ENCODE measurements around the gene GNPAT. TPM values are rescaled to one million over a fixed set of nuclear protein-coding genes. Genes with fewer than 3 reads are reported as not detected.

GNPAT gene
- total and polyA plus RNA-seq, 2 of the 4 experiments (the other 2 are of a cell fraction), result 17.2 to 36.0 TPM

DNA sequence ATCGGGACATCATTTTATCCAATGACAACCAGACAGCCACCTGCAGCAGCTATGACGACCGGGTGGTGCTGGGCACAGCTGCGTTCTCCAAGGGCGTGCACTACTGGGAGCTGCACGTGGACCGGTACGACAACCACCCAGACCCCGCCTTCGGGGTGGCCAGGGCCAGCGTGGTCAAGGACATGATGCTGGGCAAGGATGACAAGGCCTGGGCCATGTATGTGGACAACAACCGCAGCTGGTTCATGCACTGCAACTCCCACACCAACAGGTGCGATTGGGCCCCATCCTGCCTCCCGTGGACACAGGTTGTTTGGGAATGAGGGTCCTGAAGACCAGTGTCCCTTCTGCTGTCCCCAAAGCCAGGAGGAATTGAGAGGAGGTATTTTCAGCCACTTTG lies 32.0 kb upstream of the GNPAT start:
- DNase-seq (no peak), ATAC-seq (ENCODE audit: low read depth) (no peak)
- Histone ChIP-seq H2AFZ (replicated peaks; ENCODE audit: low read length, poor library complexity) (no peak overlapping the region), H3K79me1 (ENCODE audit: low read depth in 1 of 2, low read length in 2 of 2) (no peaks in the 10 kb centered on the region), H3K27ac (ENCODE audit: insufficient read depth, low read length) (no peak overlapping the region), H3K4me1 (ENCODE audit: control insufficient read depth, insufficient read depth, low read length) (no peaks in the 10 kb centered on the region), H3K36me3 (ENCODE audit: control insufficient read depth, insufficient read depth, low read length) (no peaks in the 10 kb centered on the region), H2BK20ac (ENCODE audit: low read depth, low read length) (no peak overlapping the region), H3K27me3 (ENCODE audit: control insufficient read depth, insufficient read depth, low read length) (peaks cover 17% of the 10 kb centered on the region), H3K18ac (ENCODE audit: low read depth, low read length) (no peak overlapping the region), H4K8ac (ENCODE audit: low read depth in 2 of 2, low read length in 2 of 2) (no peak overlapping the region), H3K4me3 (ENCODE audit: insufficient read depth, low read depth, low read length) (no peak overlapping the region), H3K23ac (ENCODE audit: low read depth, low read length) (no peak overlapping the region), H3K9ac (ENCODE audit: low read depth, low read length) (no peak overlapping the region), H3K56ac (ENCODE audit: extremely low read depth, insufficient read depth, low read length) (no peak overlapping the region), H3K4ac (ENCODE audit: low read depth, low read length) (no peak overlapping the region), H3K9me3 (ENCODE audit: control insufficient read depth, insufficient read depth, low read length) (no peaks in the 10 kb centered on the region), H2AK9ac (replicated peaks; ENCODE audit: low read depth, low read length, poor library complexity) (peak overlapping the region; percentile 26), H2AK5ac (ENCODE audit: low read depth, low read length) (no peak overlapping the region), H3K4me2 (ENCODE audit: low read depth, low read length) (no peak overlapping the region), H3K9me1 (ENCODE audit: insufficient read depth, low read length) (no peaks in the 10 kb centered on the region), H4K20me1 (ENCODE audit: insufficient read depth, low read length) (no peaks in the 10 kb centered on the region), H3K14ac (replicated peaks; ENCODE audit: low read depth, low read length) (no peak overlapping the region), H4K5ac (ENCODE audit: low read depth, low read length) (no peak overlapping the region), H2BK5ac (ENCODE audit: low read depth, low read length, poor library complexity, severe bottlenecking) (no peak overlapping the region), H2BK120ac (ENCODE audit: low read depth, low read length) (no peak overlapping the region), H4K91ac (ENCODE audit: insufficient read depth, low read depth, low read length) (no peak overlapping the region), H2BK15ac (ENCODE audit: low read depth, low read length) (no peak overlapping the region)
- TF ChIP-seq, protein P1, sequence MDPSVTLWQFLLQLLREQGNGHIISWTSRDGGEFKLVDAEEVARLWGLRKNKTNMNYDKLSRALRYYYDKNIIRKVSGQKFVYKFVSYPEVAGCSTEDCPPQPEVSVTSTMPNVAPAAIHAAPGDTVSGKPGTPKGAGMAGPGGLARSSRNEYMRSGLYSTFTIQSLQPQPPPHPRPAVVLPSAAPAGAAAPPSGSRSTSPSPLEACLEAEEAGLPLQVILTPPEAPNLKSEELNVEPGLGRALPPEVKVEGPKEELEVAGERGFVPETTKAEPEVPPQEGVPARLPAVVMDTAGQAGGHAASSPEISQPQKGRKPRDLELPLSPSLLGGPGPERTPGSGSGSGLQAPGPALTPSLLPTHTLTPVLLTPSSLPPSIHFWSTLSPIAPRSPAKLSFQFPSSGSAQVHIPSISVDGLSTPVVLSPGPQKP (IDR thresholded peaks at IDR 0.05; ENCODE audit: borderline replicate concordance, low read depth, low read length), result no peak
- TF ChIP-seq MXI1 (IDR thresholded peaks at IDR 0.05; ENCODE audit: borderline replicate concordance, low read depth, low read length) (no peak), FOS (IDR thresholded peaks at IDR 0.05; ENCODE audit: low read depth, low read length) (no peak), RFX5 (IDR thresholded peaks at IDR 0.05; ENCODE audit: low read depth, low read length) (no peak), CHD1 (IDR thresholded peaks at IDR 0.05; ENCODE audit: low read depth, low read length) (no peak), RCOR1 (IDR thresholded peaks at IDR 0.05; ENCODE audit: insufficient replicate concordance, low read length) (no peak), BHLHE40 (IDR thresholded peaks at IDR 0.05; ENCODE audit: low read depth, low read length) (no peak), SMC3 (IDR thresholded peaks at IDR 0.05; ENCODE audit: low read depth, low read length) (no peak), NFE2L2 (IDR thresholded peaks at IDR 0.05; ENCODE audit: low read depth, low read length) (no peak), MAFK (IDR thresholded peaks at IDR 0.05; ENCODE audit: low read depth, low read length) (no peak), CEBPB (IDR thresholded peaks at IDR 0.05; ENCODE audit: low read depth, low read length) (no peak), RAD21 (IDR thresholded peaks at IDR 0.05; ENCODE audit: low read length) (no peak), POLR2A (IDR thresholded peaks at IDR 0.05; ENCODE audit: low read depth, low read length) (no peak), MAZ (IDR thresholded peaks at IDR 0.05; ENCODE audit: borderline replicate concordance, low read depth, low read length) (no peak)
- TF ChIP-seq, protein P2, sequence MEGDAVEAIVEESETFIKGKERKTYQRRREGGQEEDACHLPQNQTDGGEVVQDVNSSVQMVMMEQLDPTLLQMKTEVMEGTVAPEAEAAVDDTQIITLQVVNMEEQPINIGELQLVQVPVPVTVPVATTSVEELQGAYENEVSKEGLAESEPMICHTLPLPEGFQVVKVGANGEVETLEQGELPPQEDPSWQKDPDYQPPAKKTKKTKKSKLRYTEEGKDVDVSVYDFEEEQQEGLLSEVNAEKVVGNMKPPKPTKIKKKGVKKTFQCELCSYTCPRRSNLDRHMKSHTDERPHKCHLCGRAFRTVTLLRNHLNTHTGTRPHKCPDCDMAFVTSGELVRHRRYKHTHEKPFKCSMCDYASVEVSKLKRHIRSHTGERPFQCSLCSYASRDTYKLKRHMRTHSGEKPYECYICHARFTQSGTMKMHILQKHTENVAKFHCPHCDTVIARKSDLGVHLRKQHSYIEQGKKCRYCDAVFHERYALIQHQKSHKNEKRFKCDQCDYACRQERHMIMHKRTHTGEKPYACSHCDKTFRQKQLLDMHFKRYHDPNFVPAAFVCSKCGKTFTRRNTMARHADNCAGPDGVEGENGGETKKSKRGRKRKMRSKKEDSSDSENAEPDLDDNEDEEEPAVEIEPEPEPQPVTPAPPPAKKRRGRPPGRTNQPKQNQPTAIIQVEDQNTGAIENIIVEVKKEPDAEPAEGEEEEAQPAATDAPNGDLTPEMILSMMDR (conservative IDR thresholded peaks at IDR 0.05; ENCODE audit: low read depth, low read length), result no peak
- TF ChIP-seq, protein P3, sequence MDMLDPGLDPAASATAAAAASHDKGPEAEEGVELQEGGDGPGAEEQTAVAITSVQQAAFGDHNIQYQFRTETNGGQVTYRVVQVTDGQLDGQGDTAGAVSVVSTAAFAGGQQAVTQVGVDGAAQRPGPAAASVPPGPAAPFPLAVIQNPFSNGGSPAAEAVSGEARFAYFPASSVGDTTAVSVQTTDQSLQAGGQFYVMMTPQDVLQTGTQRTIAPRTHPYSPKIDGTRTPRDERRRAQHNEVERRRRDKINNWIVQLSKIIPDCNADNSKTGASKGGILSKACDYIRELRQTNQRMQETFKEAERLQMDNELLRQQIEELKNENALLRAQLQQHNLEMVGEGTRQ (IDR thresholded peaks at IDR 0.05; ENCODE audit: low read depth, low read length), result no peak
- dilution Hi-C loops (cut with HindIII; ENCODE audit: low sequenced_read_pairs, unreplicated experiment) (no loop called here), in situ Hi-C loops (cut with MboI; ENCODE audit: low sequenced_read_pairs) (no loop called here), intact Hi-C loops (cut with micrococcal nuclease) (no loop called here)
- ChIA-PET POLR2A (ENCODE audit: unreplicated experiment) (no interaction called here), CTCF (no interaction called here)
- WGBS, 2 experiments (ENCODE audit: extremely low coverage in 2 of 2, insufficient read length in 1 of 2), result 100% methylated on average over 3 of the region's 14 CpGs; no CpG with 5 or more reads in 1 of the 2 experiments
- BruUV-seq (replicated peaks), result no TSS peak
